ENCODE results near the gene TSPAN5. TPM values are rescaled to one million over a fixed set of nuclear protein-coding genes. Genes with fewer than 3 reads are reported as not detected.

TSPAN5 gene
- total RNA-seq, 2 experiments from 2014 or later = 1.8 to 2.8 TPM

GRCh38 chr4:98673978-98674377 lies 15.6 kb upstream of the TSPAN5 start:
- Histone ChIP-seq H3K27ac (ENCODE audit: low read depth in 1 of 2, low read length in 2 of 2) (no peak overlapping the region), H3K36me3 (ENCODE audit: insufficient read depth, low read length) (no peaks in the 10 kb centered on the region), H3K4me3 (ENCODE audit: low read length) (no peak overlapping the region), H3K27me3 (ENCODE audit: control insufficient read depth in 1 of 2, insufficient read depth in 2 of 2, low read length in 2 of 2) (no peaks in the 10 kb centered on the region), H3K9me3 (ENCODE audit: control insufficient read depth in 1 of 2, insufficient read depth in 1 of 2, low read length in 2 of 2) (no peaks in the 10 kb centered on the region), H3K4me1 (ENCODE audit: insufficient read depth, low read length) (peaks cover 7% of the 10 kb centered on the region)
- TF ChIP-seq CTCF (IDR thresholded peaks at IDR 0.05) = no peak
- Mint-ChIP-seq H3K27ac (no peak overlapping the region), H3K4me1 (ENCODE audit: low read depth) (peaks cover 10% of the 10 kb centered on the region), H3K9me3 (no peaks in the 10 kb centered on the region), H3K27me3 (no peaks in the 10 kb centered on the region), H3K36me3 (ENCODE audit: low read depth) (no peaks in the 10 kb centered on the region), H3K4me3 (no peak overlapping the region)
- ChIA-PET POLR2A (no interaction called here), CTCF (no interaction called here)
- intact Hi-C loops (cut with DNase I, micrococcal nuclease) = no loop called here
- no peak for ATAC-seq (ENCODE audit: poor library complexity)
- no peak for DNase-seq

GRCh38 chr4:98673288-98673644 lies 14.9 kb upstream of the TSPAN5 start:
- ChIA-PET POLR2A (no interaction called here), CTCF (no interaction called here)
- TF ChIP-seq CTCF (IDR thresholded peaks at IDR 0.05) = no peak
- no peaks in the 10 kb centered on the region for H3K27me3 ChIP-seq (ENCODE audit: control insufficient read depth in 1 of 2, insufficient read depth in 2 of 2, low read length in 2 of 2)
- DNase-seq (no peak), ATAC-seq (ENCODE audit: poor library complexity) (no peak)
- peaks cover 10% of the 10 kb centered on the region for H3K4me1 Mint-ChIP-seq (ENCODE audit: low read depth)
- intact Hi-C loops (cut with DNase I, micrococcal nuclease) = no loop called here
- H3K36me3 ChIP-seq (ENCODE audit: insufficient read depth, low read length) = no peaks in the 10 kb centered on the region
- H3K9me3 ChIP-seq (ENCODE audit: control insufficient read depth in 1 of 2, insufficient read depth in 1 of 2, low read length in 2 of 2) = no peaks in the 10 kb centered on the region
- H3K4me3 ChIP-seq (ENCODE audit: low read length) = no peak overlapping the region
- H3K4me1 ChIP-seq (ENCODE audit: insufficient read depth, low read length) = peaks cover 7% of the 10 kb centered on the region
- no peaks in the 10 kb centered on the region for H3K36me3 Mint-ChIP-seq (ENCODE audit: low read depth)
- H3K27ac ChIP-seq (ENCODE audit: low read depth in 1 of 2, low read length in 2 of 2) = no peak overlapping the region
- no peaks in the 10 kb centered on the region for H3K27me3 Mint-ChIP-seq
- H3K27ac Mint-ChIP-seq = no peak overlapping the region
- H3K9me3 Mint-ChIP-seq = no peaks in the 10 kb centered on the region
- H3K4me3 Mint-ChIP-seq = no peak overlapping the region

GRCh38 chr4:98672583-98673287 lies 14.3 kb upstream of the TSPAN5 start:
- POLR2A ChIA-PET = no interaction called here
- Histone ChIP-seq H3K27ac (ENCODE audit: low read depth in 1 of 2, low read length in 2 of 2) (no peak overlapping the region), H3K4me1 (ENCODE audit: insufficient read depth, low read length) (peaks cover 7% of the 10 kb centered on the region), H3K9me3 (ENCODE audit: control insufficient read depth in 1 of 2, insufficient read depth in 1 of 2, low read length in 2 of 2) (no peaks in the 10 kb centered on the region), H3K27me3 (ENCODE audit: control insufficient read depth in 1 of 2, insufficient read depth in 2 of 2, low read length in 2 of 2) (no peaks in the 10 kb centered on the region), H3K36me3 (ENCODE audit: insufficient read depth, low read length) (no peaks in the 10 kb centered on the region), H3K4me3 (ENCODE audit: low read length) (no peak overlapping the region)
- intact Hi-C loops (cut with DNase I, micrococcal nuclease) = no loop called here
- Mint-ChIP-seq H3K9me3 (no peaks in the 10 kb centered on the region), H3K4me1 (ENCODE audit: low read depth) (peaks cover 10% of the 10 kb centered on the region), H3K27ac (no peak overlapping the region), H3K4me3 (no peak overlapping the region), H3K27me3 (no peaks in the 10 kb centered on the region), H3K36me3 (ENCODE audit: low read depth) (no peaks in the 10 kb centered on the region)
- DNase-seq (no peak), ATAC-seq (ENCODE audit: poor library complexity) (no peak)
- CTCF ChIA-PET = no interaction called here
- TF ChIP-seq CTCF (IDR thresholded peaks at IDR 0.05) = no peak
